AG04449 (cell line): ENCODE data around the gene GMDS.

ENCODE experiments used
- CTCF ChIA-PET: fragments of 350-600 bp; formaldehyde crosslinking; extraction: SDS; loops from one replicate; lab custom pipeline; 2021; ENCODE audit warnings: antibody characterized with exemption; lab: Yijun Ruan, JAX
- POLR2A ChIA-PET: fragments of 400-600, 350-600 bp; formaldehyde crosslinking; extraction: SDS; loops from one replicate; lab custom pipeline; 2020; ENCODE audit warnings: antibody characterized with exemption, inconsistent platforms; lab: Yijun Ruan, JAX
- DNase-seq: peaks from one replicate; pipeline ENCODE4 v3.0.0-alpha.2; 2010; ENCODE audit warnings: low read depth, low spot score
- H3K4me3 ChIP-seq: 2 replicates; pipeline ENCODE4 v1.5.1; 2011; ENCODE audit warnings: low read depth, mild to moderate bottlenecking, control low read depth, low read length
- CTCF ChIP-seq: IDR thresholded peaks from one replicate; pipeline ENCODE4 v1.5.1; 2011; ENCODE audit warnings: mild to moderate bottlenecking, moderate library complexity, low read length, control low read depth, inconsistent platforms; ENCODE audit not compliant: insufficient read depth; ENCODE audit errors: missing control alignments

GMDS gene

GRCh38 chr6:1611322-1611571 lies 634.2 kb downstream of the GMDS start:
- DNase-seq, result no peak
- peak; percentile 60 for TF ChIP-seq CTCF
- H3K4me3 ChIP-seq, result peak overlapping the region; percentile 72
- CTCF ChIA-PET, result interaction anchor here (0.7 to 3.7 kb wide), 17 partner anchors 15 to 1023 kb away, joined by 3 to 33 read pairs (median 4); no protein-coding TSS in a partner anchor
- POLR2A ChIA-PET, result interaction anchor here (0.6 to 1.6 kb wide), 4 partner anchors 75 to 825 kb away, joined by 3 to 7 read pairs (median 4); no protein-coding TSS in a partner anchor

- DNase-seq, result no peak
- no peak for TF ChIP-seq CTCF
- CTCF ChIA-PET, result interaction anchor here (0.7 to 3.7 kb wide), 15 partner anchors 9 to 1023 kb away, joined by 3 to 33 read pairs (median 5); no protein-coding TSS in a partner anchor
- H3K4me3 ChIP-seq, result peak overlapping the region; percentile 72
- POLR2A ChIA-PET, result interaction anchor here (0.9 to 1.6 kb wide), 4 partner anchors 56 to 211 kb away, joined by 3 to 7 read pairs (median 4); no protein-coding TSS in a partner anchor
Observed at GRCh38 chr6:1610497-1611321, 634.7 kb downstream of the GMDS start.

GRCh38 chr6:1609648-1610496 lies 635.5 kb downstream of the GMDS start, which contains the start of gene FOXC1:
Gene FOXC1, plus strand, starts transcription at chr6:1609915. Its CDS starts 531 bp downstream, at chr6:1610446.
- no peak for TF ChIP-seq CTCF
- ChIA-PET CTCF (interaction anchor here (0.7 to 3.7 kb wide), 7 partner anchors 10 to 1024 kb away, joined by 3 to 33 read pairs (median 3); no protein-coding TSS in a partner anchor), POLR2A (interaction anchor here (1.0 to 1.6 kb wide), 2 partner anchors 57 to 92 kb away, joined by 4 to 7 read pairs; no protein-coding TSS in a partner anchor)
- H3K4me3 ChIP-seq, result peak within 1 kb of the TSS; percentile 72
- DNase-seq, result peak; percentile 57

GRCh38 chr6:1609041-1609647 lies 636.3 kb downstream of the GMDS start:
- H3K4me3 ChIP-seq, result peak overlapping the region; percentile 72
- POLR2A ChIA-PET, result no interaction called here
- CTCF ChIA-PET, result interaction anchor here (1.0 to 3.8 kb wide), 7 partner anchors 13 to 588 kb away, joined by 3 to 36 read pairs (median 10); no protein-coding TSS in a partner anchor
- no peak for TF ChIP-seq CTCF
- no peak for DNase-seq

GRCh38 chr6:1608222-1609040 lies 637.0 kb downstream of the GMDS start:
- ChIA-PET POLR2A (no interaction called here), CTCF (interaction anchor here (1.9 to 3.8 kb wide), 6 partner anchors 12 to 835 kb away, joined by 5 to 36 read pairs (median 12); no protein-coding TSS in a partner anchor)
- H3K4me3 ChIP-seq, result no peak overlapping the region
- no peak for TF ChIP-seq CTCF
- DNase-seq, result no peak
